Motor neuron (in vitro differentiated cells): Measurements from ENCODE around the gene KIF25. TPM values are rescaled to one million over a fixed set of nuclear protein-coding genes. Genes with fewer than 3 reads are reported as not detected.
"Not testable (repeated sequence)": the region's sequence is repeated elsewhere in the genome, so short reads cannot be mapped to it uniquely, and the experiment has no call there.

Experiments
- ATAC-seq, 8 experiments: fragments of 200-7000 bp; cut with Tn5 transposase; replicated peaks in 6 of 8; 2 replicates each; pipeline ENCODE4 v1.8.0; 2021; ENCODE audit warnings: mild to moderate bottlenecking in 8 of 8, moderate library complexity in 8 of 8
- H3K27ac ChIP-seq, 2 donors: fragments of 250-450 bp; sonication (Bioruptor Pico); 2 replicates each; pipeline ENCODE4 v1.9.0; 2021; ENCODE audit warnings: antibody characterized with exemption in 2 of 2, mild to moderate bottlenecking in 2 of 2, moderate library complexity in 1 of 2
- H3K4me1 ChIP-seq, 2 donors: fragments of 250-450 bp; sonication (Bioruptor Pico); replicated peaks in 1 of 2; 2 replicates each; pipeline ENCODE4 v1.6.1; 2021; ENCODE audit warnings: antibody characterized with exemption in 2 of 2, mild to moderate bottlenecking in 2 of 2, moderate library complexity in 1 of 2
- H3K4me3 ChIP-seq, 5 donors: fragments of 250-450 bp; sonication (Bioruptor Pico); 2 replicates each; pipeline ENCODE4 v1.9.0; 2021; ENCODE audit warnings: antibody characterized with exemption in 5 of 5, mild to moderate bottlenecking in 5 of 5, moderate library complexity in 4 of 5
- WGBS, 10 experiments: fragments of 450-650 bp; shearing (Covaris generic); methylation state at CpG; one replicate each; pipeline ENCODE4 v1.0.0; 2022; 5-methylcytosine and 5-hydroxymethylcytosine counted together
- in situ Hi-C, 9 experiments: fragments of 400-800 bp; cut with MboI; loops; one replicate each; pipeline ENCODE4 v1.15.0; 2021; ENCODE audit warnings: low sequenced_read_pairs in 9 of 9, low pct_unique_long_range_greater_than_20kb in 2 of 9; ENCODE audit not compliant: unreplicated experiment in 9 of 9
- total RNA-seq, 8 experiments: library from RNA; unstranded; fragments of 300-600 nt; gene quantifications; 2 replicates each; pipeline versions ENCODE4 v1.2.3 to v1.2.4, GENCODE V29; 2022

The KIF25 gene
- total RNA-seq, 8 experiments from 2014 or later = 0.38 to 1.2 (median 0.64) TPM; not detected in 5

- WGBS, 10 experiments = 80 to 100% (median 92%) methylated on average over 2 to 8 of the region's 8 CpGs; no CpG with 5 or more reads in 4 of the 10 experiments
- Histone ChIP-seq H3K4me1 (no peaks in the 10 kb centered on the region), H3K27ac (no peak overlapping the region), H3K4me3 (no peak overlapping the region)
- in situ Hi-C loops = no loop called here
- peak in 1 of 8 experiments; percentile 74 for ATAC-seq
These were observed 33.8 kb upstream of the KIF25 start for GRCh38 chr6:167963589-167964057.

- ATAC-seq = no peak
- H3K27ac ChIP-seq = no peak overlapping the region
- in situ Hi-C loops = no loop called here
- WGBS, 10 experiments = 67 to 100% (median 91%) methylated on average over 1 to 10 of the region's 39 CpGs; no CpG with 5 or more reads in 1 of the 10 experiments
- H3K4me3 ChIP-seq = no peak overlapping the region
- peaks cover 3 to 7% of the 10 kb centered on the region in 2 donors for H3K4me1 ChIP-seq
These were observed 31.6 kb upstream of the KIF25 start for GRCh38 chr6:167965592-167966539.

DNA sequence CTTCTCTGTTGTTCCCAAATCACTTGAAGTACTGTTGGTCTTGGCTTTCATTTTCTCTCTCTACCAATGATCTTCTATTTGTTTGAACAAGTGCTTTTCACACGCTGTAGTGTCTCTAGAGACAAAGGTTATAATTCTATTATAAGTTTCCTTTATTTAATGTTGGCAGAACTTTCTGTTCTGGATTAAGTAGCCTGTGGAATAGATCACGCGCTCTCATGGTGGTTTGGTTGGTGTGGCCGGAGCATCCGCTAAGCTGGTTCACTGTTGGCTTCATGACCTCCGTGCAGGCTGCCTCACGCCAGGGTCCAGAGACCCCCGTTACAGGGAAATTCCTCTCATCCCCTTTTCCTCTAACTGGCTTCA is 30.9 kb upstream of the KIF25 start:
- no peak for ATAC-seq
- in situ Hi-C loops = no loop called here
- H3K27ac ChIP-seq = no peak overlapping the region
- WGBS, 10 experiments = 75 to 100% (median 98%) methylated on average over 1 to 8 of the region's 8 CpGs; no CpG with 5 or more reads in 1 of the 10 experiments
- H3K4me3 ChIP-seq = no peak overlapping the region
- H3K4me1 ChIP-seq = peaks cover 3 to 7% of the 10 kb centered on the region in 2 donors

GRCh38 chr6:167968091-167968490 is 29.4 kb upstream of the KIF25 start:
- 68 to 100% (median 88%) methylated on average over 1 to 6 of the region's 6 CpGs; no CpG with 5 or more reads in 1 of the 10 experiments for WGBS, 10 experiments
- no peak overlapping the region for H3K4me3 ChIP-seq
- H3K27ac ChIP-seq = no peak overlapping the region
- in situ Hi-C loops = no loop called here
- peaks cover 4 to 7% of the 10 kb centered on the region in 2 donors for H3K4me1 ChIP-seq
- no peak for ATAC-seq

- in situ Hi-C loops = no loop called here
- no peak overlapping the region for H3K27ac ChIP-seq
These were observed 27.2 kb upstream of the KIF25 start for GRCh38 chr6:167970230-167970629.

GRCh38 chr6:167972193-167972592 is 25.3 kb upstream of the KIF25 start:
- peaks cover 18 to 22% of the 10 kb centered on the region in 2 donors for H3K4me1 ChIP-seq
- in situ Hi-C loops = no loop called here
- WGBS, 10 experiments = 93 to 100% (median 96%) methylated on average over 3 to 6 of the region's 10 CpGs; no CpG with 5 or more reads in 3 of the 10 experiments
- H3K4me3 ChIP-seq = no peak overlapping the region
- ATAC-seq = no peak
- no peak overlapping the region for H3K27ac ChIP-seq

More at GRCh38 chr6:167970230-167970629, 27.2 kb upstream of the KIF25 start:
- peaks cover 10 to 17% of the 10 kb centered on the region in 2 donors for H3K4me1 ChIP-seq
- no peak overlapping the region for H3K4me3 ChIP-seq
- ATAC-seq = peak in 5 of 8 experiments; percentile 87 to 98 (median 89)
- WGBS, 10 experiments = 40 to 95% (median 67%) methylated on average over 4 to 10 of the region's 10 CpGs; no CpG with 5 or more reads in 1 of the 10 experiments

DNA sequence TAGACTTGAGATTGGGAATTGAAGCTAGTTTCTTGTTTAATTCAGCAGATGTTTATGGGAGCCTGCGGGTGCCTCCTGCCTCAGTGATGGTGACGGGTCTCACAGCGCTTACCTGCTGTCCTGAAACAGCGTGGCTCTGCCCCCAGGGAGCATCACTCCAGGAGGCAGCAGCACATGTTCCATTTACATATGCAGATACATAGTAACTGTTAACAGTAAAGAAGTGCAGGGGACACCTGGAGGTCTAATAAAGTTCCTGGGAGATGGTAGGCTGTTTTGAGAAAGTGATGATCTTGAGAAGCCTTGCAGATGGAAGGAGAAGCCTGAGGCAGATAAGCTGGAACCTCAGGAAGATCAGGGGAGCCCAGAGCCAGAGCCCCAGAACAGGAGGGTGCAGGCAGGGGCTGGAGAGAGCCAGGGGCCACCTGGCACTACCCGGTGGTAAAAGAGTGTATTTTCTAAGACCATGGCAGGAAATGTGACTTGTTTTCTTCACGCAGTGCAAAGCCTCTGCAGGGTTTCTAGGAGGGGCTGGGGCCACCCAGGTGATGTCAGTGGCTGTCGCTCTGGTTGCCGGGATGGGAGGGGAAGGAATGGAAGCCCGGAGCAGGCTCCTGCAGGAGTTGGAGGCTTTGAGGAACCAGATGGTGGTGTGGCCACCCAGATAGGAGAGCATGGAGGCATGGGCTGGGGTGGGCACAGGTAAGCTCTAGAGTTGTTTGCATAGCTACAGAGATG is 24.2 kb upstream of the KIF25 start:
- Histone ChIP-seq H3K4me1 (peaks cover 18 to 22% of the 10 kb centered on the region in 2 donors), H3K4me3 (no peak overlapping the region), H3K27ac (no peak overlapping the region)
- in situ Hi-C loops = no loop called here
- peak in 6 of 8 experiments; percentile 24 to 58 (median 34) for ATAC-seq
- 65 to 100% (median 96%) methylated on average over 1 to 9 of the region's 9 CpGs; no CpG with 5 or more reads in 2 of the 10 experiments for WGBS, 10 experiments

GRCh38 chr6:167974640-167975344 is 22.7 kb upstream of the KIF25 start:
- 0 to 100% (median 93%) methylated on average over 1 to 11 of the region's 12 CpGs for WGBS, 10 experiments
- ATAC-seq = peak in 4 of 8 experiments; percentile 12 to 60 (median 18)
- in situ Hi-C loops = no loop called here
- peaks cover 15 to 18% of the 10 kb centered on the region in 2 donors for H3K4me1 ChIP-seq
- no peak overlapping the region for H3K4me3 ChIP-seq
- no peak overlapping the region for H3K27ac ChIP-seq

DNA sequence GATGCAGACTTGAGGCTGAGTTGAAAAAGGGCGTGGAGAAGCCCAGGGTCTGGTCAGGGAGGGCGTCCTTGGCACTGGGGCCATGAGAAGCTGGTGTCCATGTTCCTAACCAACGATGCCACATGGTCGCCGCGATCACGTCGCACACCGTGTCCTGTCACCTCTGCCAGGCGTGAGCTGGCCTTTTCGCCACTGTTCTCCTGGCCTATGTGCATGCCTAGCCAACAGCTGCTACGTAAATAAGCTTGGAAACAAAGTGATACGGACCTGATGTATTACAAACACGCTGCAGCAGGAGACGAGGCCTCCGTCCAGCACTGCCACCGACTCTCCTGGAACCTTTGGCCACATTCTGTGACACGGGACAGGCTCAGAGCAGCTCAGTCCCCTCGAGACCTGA is 22.0 kb upstream of the KIF25 start:
- Histone ChIP-seq H3K4me3 (no peak overlapping the region), H3K27ac (no peak overlapping the region)
- ATAC-seq = peak in 5 of 8 experiments; percentile 11 to 65 (median 59)

GRCh38 chr6:167976116-167976657 is 21.3 kb upstream of the KIF25 start:
- ATAC-seq, in situ Hi-C loops, H3K27ac ChIP-seq, H3K4me3 ChIP-seq: not testable (repeated sequence)
- peaks cover 11 to 18% of the 10 kb centered on the region in 2 donors for H3K4me1 ChIP-seq

More for the DNA sequence above, 22.0 kb upstream of the KIF25 start:
- WGBS, 10 experiments = 67 to 100% (median 85%) methylated on average over 1 to 13 of the region's 19 CpGs
- H3K4me1 ChIP-seq = peaks cover 12 to 18% of the 10 kb centered on the region in 2 donors
- in situ Hi-C loops = no loop called here

DNA sequence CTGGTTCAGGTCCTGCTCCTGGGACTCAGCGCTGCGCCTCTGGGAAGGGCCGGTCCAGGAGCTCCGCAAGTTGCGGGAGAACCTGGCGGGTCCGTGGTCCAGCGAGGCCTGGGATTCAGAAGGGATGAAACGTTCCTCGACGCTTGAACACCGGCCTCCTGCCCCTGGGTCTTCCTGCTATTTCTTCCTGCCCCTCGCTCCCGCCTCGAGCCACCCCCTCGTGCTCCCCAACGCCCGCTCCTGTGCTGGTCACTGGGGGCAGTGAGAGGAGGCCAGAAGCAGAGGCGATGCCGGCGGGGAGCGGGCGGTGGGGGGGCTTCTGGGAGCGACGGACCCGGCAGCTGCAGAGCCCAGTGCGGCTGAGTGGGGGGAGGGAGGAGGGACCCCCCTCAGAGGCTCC is 20.8 kb upstream of the KIF25 start:
- Histone ChIP-seq H3K4me3 (no peak overlapping the region), H3K4me1 (peaks cover 11 to 18% of the 10 kb centered on the region in 2 donors), H3K27ac (no peak overlapping the region)
- in situ Hi-C loops = no loop called here
- WGBS, 10 experiments = no CpG with 5 or more reads among the region's 27 CpGs
- ATAC-seq = peak in 1 of 8 experiments; percentile 21

DNA sequence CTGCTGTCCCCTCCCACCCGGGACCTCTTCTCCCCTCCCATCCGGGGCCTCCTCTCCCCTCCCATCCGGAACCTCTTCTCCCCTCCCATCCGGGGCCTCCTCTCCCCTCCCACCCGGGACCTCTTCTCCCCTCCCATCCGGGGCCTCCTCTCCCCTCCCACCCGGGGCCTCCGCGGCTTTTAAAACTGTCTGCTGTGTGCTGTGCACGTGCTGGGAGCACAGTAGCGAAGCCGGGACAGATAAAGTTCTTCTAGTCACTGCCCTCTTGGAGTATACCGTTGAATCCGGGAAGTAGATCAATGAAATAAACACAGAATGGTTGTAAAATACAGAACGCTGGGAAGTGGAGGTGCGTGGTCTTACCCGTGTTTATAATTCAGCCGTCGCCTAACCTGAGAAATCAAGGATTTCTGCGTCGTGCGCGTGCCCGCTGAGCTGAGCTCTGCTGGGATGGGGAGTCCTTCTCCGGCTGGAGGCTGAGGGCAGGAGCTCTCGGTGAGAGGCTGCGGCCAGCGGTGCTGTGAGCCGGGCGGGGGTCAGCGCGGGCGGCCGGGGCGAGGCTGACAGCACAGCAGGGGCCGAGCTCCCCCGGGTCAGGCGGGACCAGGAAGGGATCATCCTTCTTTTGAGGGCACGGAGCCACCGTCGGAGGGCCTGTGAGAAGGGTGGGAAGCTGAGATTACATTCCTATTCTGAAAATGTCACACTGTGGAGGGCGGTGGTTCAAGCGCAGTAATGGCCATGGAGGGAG is 19.6 kb upstream of the KIF25 start:
- Histone ChIP-seq H3K27ac (no peak overlapping the region), H3K4me3 (no peak overlapping the region), H3K4me1 (peaks cover 11 to 18% of the 10 kb centered on the region in 2 donors)
- no peak for ATAC-seq
- in situ Hi-C loops = no loop called here
- 80 to 100% (median 96%) methylated on average over 1 to 13 of the region's 43 CpGs; no CpG with 5 or more reads in 4 of the 10 experiments for WGBS, 10 experiments
